ENCODE results near the gene CCDC127. TPM values are rescaled to one million over a fixed set of nuclear protein-coding genes. Genes with fewer than 3 reads are reported as not detected.

CCDC127 gene
- total RNA-seq, 1 donor from 2014 or later: 2.9 TPM

- no peaks in the 10 kb centered on the region for H3K36me3 ChIP-seq (ENCODE audit: control insufficient read depth, insufficient read depth, low read length)
- FAIRE-seq: peak; percentile 23
- no peak overlapping the region for H3K4me3 ChIP-seq (ENCODE audit: low read depth, low read length)
- no peaks in the 10 kb centered on the region for H3K27me3 ChIP-seq (ENCODE audit: control insufficient read depth, insufficient read depth, low read length)
- no peak for DNase-seq (ENCODE audit: low read depth)
- no peak for TF ChIP-seq CTCF (IDR thresholded peaks at IDR 0.05; ENCODE audit: insufficient read depth, low read length, severe bottlenecking)
Measured at GRCh38 chr5:180286-180918, 37.6 kb downstream of the CCDC127 start.

- Histone ChIP-seq H3K27me3 (ENCODE audit: control insufficient read depth, insufficient read depth, low read length) (no peaks in the 10 kb centered on the region), H3K4me3 (ENCODE audit: low read depth, low read length) (no peak overlapping the region), H3K36me3 (ENCODE audit: control insufficient read depth, insufficient read depth, low read length) (no peaks in the 10 kb centered on the region)
- no peak for DNase-seq (ENCODE audit: low read depth)
- no peak for TF ChIP-seq CTCF (IDR thresholded peaks at IDR 0.05; ENCODE audit: insufficient read depth, low read length, severe bottlenecking)
- FAIRE-seq: no peak
Measured at GRCh38 chr5:179401-179800, 38.6 kb downstream of the CCDC127 start.

- no peak overlapping the region for H3K4me3 ChIP-seq (ENCODE audit: low read depth, low read length)
- DNase-seq (ENCODE audit: low read depth) (no peak), FAIRE-seq (no peak)
- H3K36me3 ChIP-seq (ENCODE audit: control insufficient read depth, insufficient read depth, low read length): no peaks in the 10 kb centered on the region
- no peak for TF ChIP-seq CTCF (IDR thresholded peaks at IDR 0.05; ENCODE audit: insufficient read depth, low read length, severe bottlenecking)
- H3K27me3 ChIP-seq (ENCODE audit: control insufficient read depth, insufficient read depth, low read length): no peaks in the 10 kb centered on the region
Measured at GRCh38 chr5:178110-178509, 39.8 kb downstream of the CCDC127 start.

GRCh38 chr5:176296-176823 lies 41.6 kb downstream of the CCDC127 start:
- Histone ChIP-seq H3K4me3 (ENCODE audit: low read depth, low read length) (no peak overlapping the region), H3K27me3 (ENCODE audit: control insufficient read depth, insufficient read depth, low read length) (no peaks in the 10 kb centered on the region), H3K36me3 (ENCODE audit: control insufficient read depth, insufficient read depth, low read length) (no peaks in the 10 kb centered on the region)
- DNase-seq (ENCODE audit: low read depth) (no peak), FAIRE-seq (no peak)
- TF ChIP-seq CTCF (IDR thresholded peaks at IDR 0.05; ENCODE audit: insufficient read depth, low read length, severe bottlenecking): no peak

- no peak for DNase-seq (ENCODE audit: low read depth)
- no peak for TF ChIP-seq CTCF (IDR thresholded peaks at IDR 0.05; ENCODE audit: insufficient read depth, low read length, severe bottlenecking)
- no peak overlapping the region for H3K4me3 ChIP-seq (ENCODE audit: low read depth, low read length)
- H3K27me3 ChIP-seq (ENCODE audit: control insufficient read depth, insufficient read depth, low read length): no peaks in the 10 kb centered on the region
- H3K36me3 ChIP-seq (ENCODE audit: control insufficient read depth, insufficient read depth, low read length): no peaks in the 10 kb centered on the region
- no peak for FAIRE-seq
Measured at GRCh38 chr5:174876-175465, 43.0 kb downstream of the CCDC127 start.

- H3K4me3 ChIP-seq (ENCODE audit: low read depth, low read length): no peak overlapping the region
- DNase-seq (ENCODE audit: low read depth) (no peak), FAIRE-seq (no peak)
- H3K36me3 ChIP-seq (ENCODE audit: control insufficient read depth, insufficient read depth, low read length): no peaks in the 10 kb centered on the region
- no peaks in the 10 kb centered on the region for H3K27me3 ChIP-seq (ENCODE audit: control insufficient read depth, insufficient read depth, low read length)
- no peak for TF ChIP-seq CTCF (IDR thresholded peaks at IDR 0.05; ENCODE audit: insufficient read depth, low read length, severe bottlenecking)
Measured at GRCh38 chr5:174291-174600, 43.7 kb downstream of the CCDC127 start.
